MM.1S (cell line): ENCODE results near the gene SSX4.
"Not testable (repeated sequence)": the region's sequence is repeated elsewhere in the genome, so short reads cannot be mapped to it uniquely, and the experiment has no call there.

Experiments
- DNase-seq: peaks from one replicate; pipeline ENCODE4 v3.0.0-alpha.2; 2015
- H2AFZ ChIP-seq: fragments of 300-600 bp; sonication (generic); 2 replicates; pipeline ENCODE4 v1.6.0; 2016; ENCODE audit warnings: antibody characterized with exemption, low read length
- H3F3A ChIP-seq: fragments of 300-600 bp; sonication (generic); 2 replicates; pipeline ENCODE4 v1.6.1; 2016; ENCODE audit warnings: mild to moderate bottlenecking, antibody characterized with exemption, low read length, moderate library complexity, mixed read lengths; ENCODE audit not compliant: insufficient read depth
- H3K27ac ChIP-seq: fragments of 300-600 bp; sonication (generic); 2 replicates; pipeline ENCODE4 v1.5.1; 2016; ENCODE audit warnings: mild to moderate bottlenecking, low read length
- H3K27me3 ChIP-seq: fragments of 300-600 bp; sonication (generic); replicated peaks from 2 replicates; pipeline ENCODE4 v1.6.0; 2016; ENCODE audit warnings: low read length; ENCODE audit not compliant: insufficient read depth
- H3K36me3 ChIP-seq: fragments of 300-600 bp; sonication (generic); replicated peaks from 2 replicates; pipeline ENCODE4 v1.6.1; 2016; ENCODE audit warnings: mild to moderate bottlenecking, low read length, mixed read lengths; ENCODE audit not compliant: insufficient read depth
- H3K4me1 ChIP-seq: fragments of 300-600 bp; sonication (generic); 2 replicates; pipeline ENCODE4 v1.6.1; 2016; ENCODE audit warnings: low read length, mixed read lengths
- H3K4me2 ChIP-seq: fragments of 300-600 bp; sonication (generic); 2 replicates; pipeline ENCODE4 v1.6.0; 2016; ENCODE audit warnings: low read depth, low read length
- H3K4me3 ChIP-seq: fragments of 300-600 bp; sonication (generic); 2 replicates; pipeline ENCODE4 v1.5.1; 2016; ENCODE audit warnings: low read length, mixed read lengths
- H3K79me2 ChIP-seq: fragments of 300-600 bp; sonication (generic); 2 replicates; pipeline ENCODE4 v1.6.1; 2016; ENCODE audit warnings: mixed run types, low read length, mixed read lengths
- H3K9ac ChIP-seq: fragments of 300-600 bp; sonication (generic); 2 replicates; pipeline ENCODE4 v1.6.1; 2016; ENCODE audit warnings: low read length, mixed read lengths
- H3K9me2 ChIP-seq: fragments of 300-600 bp; sonication (generic); replicated peaks from 2 replicates; pipeline ENCODE4 v1.6.1; 2016; ENCODE audit warnings: mild to moderate bottlenecking, low read length, mixed read lengths; ENCODE audit not compliant: insufficient read depth
- H3K9me3 ChIP-seq: fragments of 300-600 bp; sonication (generic); replicated peaks from 2 replicates; pipeline ENCODE4 v1.6.1; 2016; ENCODE audit warnings: mild to moderate bottlenecking, low read length, mixed read lengths; ENCODE audit not compliant: insufficient read depth
- H4K20me1 ChIP-seq: fragments of 300-600 bp; sonication (generic); 2 replicates; pipeline ENCODE4 v1.6.1; 2016; ENCODE audit warnings: mild to moderate bottlenecking, low read length, moderate library complexity, mixed read lengths; ENCODE audit not compliant: insufficient read depth
- EZH2 ChIP-seq: fragments of 300-600 bp; sonication (generic); optimal IDR thresholded peaks from 2 replicates; pipeline ENCODE3; 2017; ENCODE audit warnings: low read depth, mild to moderate bottlenecking, antibody characterized with exemption, low read length, mixed read lengths
- EZH2phosphoT487 ChIP-seq: fragments of 300-600 bp; sonication (generic); IDR thresholded peaks from 2 replicates; pipeline ENCODE4 v1.6.1; 2018; ENCODE audit warnings: antibody characterized with exemption, low read length
- TF ChIP-seq, protein P1 (sequence below): fragments of 300-600 bp; sonication (generic); IDR thresholded peaks from 2 replicates; pipeline ENCODE4 v1.5.1; 2016; ENCODE audit warnings: antibody characterized with exemption, low read length, mixed read lengths

Gene SSX4, protein sequence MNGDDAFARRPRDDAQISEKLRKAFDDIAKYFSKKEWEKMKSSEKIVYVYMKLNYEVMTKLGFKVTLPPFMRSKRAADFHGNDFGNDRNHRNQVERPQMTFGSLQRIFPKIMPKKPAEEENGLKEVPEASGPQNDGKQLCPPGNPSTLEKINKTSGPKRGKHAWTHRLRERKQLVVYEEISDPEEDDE

DNA sequence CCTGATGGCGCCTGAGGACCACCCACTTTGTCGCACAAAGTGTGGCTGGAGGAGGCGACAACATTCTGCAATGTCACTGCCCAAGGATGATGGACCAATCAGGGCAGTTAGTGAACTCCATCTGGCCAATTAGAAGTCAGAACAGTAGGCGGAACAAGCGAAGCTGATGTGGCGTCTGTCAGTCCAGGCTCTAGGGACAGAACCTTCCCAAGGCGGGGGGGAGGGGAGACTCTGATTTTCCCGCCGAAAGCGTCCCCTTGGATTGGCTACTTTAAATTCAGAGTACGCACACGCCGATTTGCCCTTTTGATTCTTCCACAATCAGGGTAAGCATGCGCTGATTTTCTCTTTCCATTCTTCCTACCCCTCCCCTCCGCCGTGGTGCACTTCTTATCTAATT is at the start of gene SSX4:
TSS of gene SSX4 (plus strand) at position 301 of the 400 bp plus-strand sequence. CDS start 515 bp downstream, outside the sequence.
- H3K4me3 ChIP-seq, H3K79me2 ChIP-seq, H3K27ac ChIP-seq, H3K9ac ChIP-seq, H3F3A ChIP-seq, H3K9me2 ChIP-seq, H3K4me1 ChIP-seq, H2AFZ ChIP-seq, H4K20me1 ChIP-seq, H3K4me2 ChIP-seq, H3K27me3 ChIP-seq, H3K36me3 ChIP-seq, DNase-seq, H3K9me3 ChIP-seq: not testable (repeated sequence)

DNA sequence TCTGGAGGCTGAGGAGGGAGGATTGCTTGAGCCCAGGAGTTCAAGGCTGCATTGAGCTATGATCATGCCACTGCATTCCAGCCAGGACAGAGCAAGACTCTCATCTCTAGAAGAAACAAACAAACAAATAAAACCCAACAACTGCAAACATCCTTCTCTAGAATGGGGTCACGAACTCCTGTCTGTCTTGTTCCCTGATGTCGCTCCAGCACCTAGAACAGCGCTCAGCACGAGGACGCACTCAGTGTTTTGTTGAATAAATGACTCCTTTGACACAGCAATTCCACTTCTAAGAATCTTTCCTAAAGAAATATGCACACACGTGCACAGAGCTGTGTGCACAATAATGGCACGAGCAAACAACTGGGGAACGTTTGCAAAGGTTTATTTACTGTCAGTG is 37.3 kb upstream of the SSX4 start:
- H3K9me2 ChIP-seq, H3K79me2 ChIP-seq, H3F3A ChIP-seq, H3K4me2 ChIP-seq, H2AFZ ChIP-seq, H3K9ac ChIP-seq, H3K4me1 ChIP-seq, H3K27ac ChIP-seq, H3K4me3 ChIP-seq, H3K36me3 ChIP-seq, DNase-seq, H3K27me3 ChIP-seq, H3K9me3 ChIP-seq, H4K20me1 ChIP-seq: not testable (repeated sequence)

DNA sequence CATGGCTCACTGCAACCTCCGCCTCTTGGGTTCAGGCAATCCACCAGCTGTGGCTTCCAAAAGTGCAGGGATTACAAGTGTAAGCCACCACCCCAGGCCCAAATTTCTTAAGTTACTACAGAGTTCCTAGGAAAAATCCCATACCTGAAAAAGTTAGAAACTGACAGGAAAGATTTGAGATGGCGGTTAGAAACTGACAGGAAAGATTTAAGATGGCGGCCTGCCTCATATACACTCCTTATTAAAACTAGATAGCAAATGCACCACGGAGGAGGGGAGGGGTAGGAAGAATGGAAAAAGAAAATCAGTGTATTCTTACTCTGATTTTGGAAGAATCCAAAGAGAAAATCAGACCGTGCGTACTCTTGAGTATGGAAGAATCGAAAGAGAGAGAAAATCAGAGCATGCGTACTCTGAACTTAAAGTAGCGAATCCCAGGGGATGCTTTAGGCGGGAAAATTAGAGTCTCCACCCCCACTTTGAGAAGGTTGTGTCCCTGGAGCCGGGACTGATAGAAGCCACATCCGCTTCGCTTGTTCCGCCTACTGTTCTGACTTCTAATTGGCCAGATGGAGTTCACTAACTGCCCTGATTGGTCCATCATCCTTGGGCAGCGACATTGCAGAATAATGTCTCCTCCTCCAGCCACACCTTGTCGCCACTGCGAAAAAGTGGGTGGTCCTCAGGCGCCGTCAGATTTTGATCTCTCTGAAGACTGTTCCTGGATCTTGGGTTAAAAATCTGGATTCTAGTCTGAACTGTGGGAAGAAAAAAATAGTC is 26.8 kb upstream of the SSX4 start, which contains the start of gene SSX3:
TSS of gene SSX3 (minus strand) at position 389 of the 780 bp plus-strand sequence. CDS start 1,454 bp downstream, outside the sequence.
- H3K27me3 ChIP-seq, DNase-seq, H3K9ac ChIP-seq, H4K20me1 ChIP-seq, H2AFZ ChIP-seq, H3F3A ChIP-seq, H3K9me2 ChIP-seq, H3K9me3 ChIP-seq, H3K36me3 ChIP-seq, H3K4me1 ChIP-seq, H3K4me3 ChIP-seq, H3K79me2 ChIP-seq: not testable (repeated sequence)
- Histone ChIP-seq H3K27ac (peak within 1 kb of the TSS; percentile 34; the same call in 1 of the 2 replicates), H3K4me2 (peak within 1 kb of the TSS; percentile 29; the same call in 1 of the 2 replicates)

DNA sequence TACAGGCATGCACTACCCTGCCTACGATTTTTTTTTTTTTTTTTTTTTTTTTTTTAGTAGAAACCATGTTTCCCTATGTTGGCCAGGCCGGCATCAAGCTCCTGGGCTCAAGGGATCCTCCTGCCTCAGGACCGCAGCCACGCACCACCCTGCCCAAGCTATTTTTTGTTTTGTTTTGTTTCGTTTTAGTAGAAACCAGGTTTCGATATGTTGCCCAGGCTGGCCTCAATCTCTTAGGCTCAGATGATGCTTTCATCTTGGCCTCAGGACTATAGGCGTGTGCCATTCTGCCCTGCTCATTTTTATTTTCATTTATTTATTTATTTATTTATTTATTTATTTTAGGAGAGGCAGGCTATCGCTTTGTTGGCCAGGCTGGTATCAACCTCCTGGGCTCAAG is 25.7 kb upstream of the SSX4 start:
- no peaks in the 10 kb centered on the region for H3K36me3 ChIP-seq

DNA sequence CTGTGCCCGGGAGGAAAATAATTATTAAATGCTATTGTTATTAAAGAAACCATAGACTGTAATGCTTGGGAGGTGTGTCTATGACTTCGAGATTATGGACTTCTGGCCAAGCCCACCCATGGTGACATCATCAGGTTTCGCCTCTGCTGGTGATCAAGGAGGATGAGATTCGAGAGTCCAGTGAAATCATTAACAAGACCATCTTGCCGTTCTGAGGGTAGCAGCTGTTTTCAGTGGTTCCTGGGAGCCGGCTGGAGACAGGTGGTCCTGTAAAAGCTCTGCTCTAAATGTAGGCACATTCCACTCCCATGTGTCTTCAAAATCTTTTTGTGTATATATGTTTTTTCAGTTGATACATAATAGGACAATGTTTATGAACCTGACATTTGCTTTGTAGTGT is 24.1 kb upstream of the SSX4 start:
- H3K79me2 ChIP-seq, H3K4me2 ChIP-seq, H3K9ac ChIP-seq, H4K20me1 ChIP-seq, H3K9me3 ChIP-seq, H3K27ac ChIP-seq, H3F3A ChIP-seq, H3K4me1 ChIP-seq, DNase-seq, H3K4me3 ChIP-seq, H2AFZ ChIP-seq, H3K36me3 ChIP-seq, H3K27me3 ChIP-seq, H3K9me2 ChIP-seq: not testable (repeated sequence)

More for the DNA sequence above, 25.7 kb upstream of the SSX4 start:
- H3K4me2 ChIP-seq, result peak overlapping the region; percentile 29; the same call in 1 of the 2 replicates
- H3K9ac ChIP-seq, result no peak overlapping the region
- H3K27ac ChIP-seq, result peak overlapping the region; percentile 34; the same call in 1 of the 2 replicates
- H3K27me3 ChIP-seq, result no peaks in the 10 kb centered on the region
- TF ChIP-seq EZH2 (no peak), EZH2phosphoT487 (no peak)
- TF ChIP-seq, protein P1, sequence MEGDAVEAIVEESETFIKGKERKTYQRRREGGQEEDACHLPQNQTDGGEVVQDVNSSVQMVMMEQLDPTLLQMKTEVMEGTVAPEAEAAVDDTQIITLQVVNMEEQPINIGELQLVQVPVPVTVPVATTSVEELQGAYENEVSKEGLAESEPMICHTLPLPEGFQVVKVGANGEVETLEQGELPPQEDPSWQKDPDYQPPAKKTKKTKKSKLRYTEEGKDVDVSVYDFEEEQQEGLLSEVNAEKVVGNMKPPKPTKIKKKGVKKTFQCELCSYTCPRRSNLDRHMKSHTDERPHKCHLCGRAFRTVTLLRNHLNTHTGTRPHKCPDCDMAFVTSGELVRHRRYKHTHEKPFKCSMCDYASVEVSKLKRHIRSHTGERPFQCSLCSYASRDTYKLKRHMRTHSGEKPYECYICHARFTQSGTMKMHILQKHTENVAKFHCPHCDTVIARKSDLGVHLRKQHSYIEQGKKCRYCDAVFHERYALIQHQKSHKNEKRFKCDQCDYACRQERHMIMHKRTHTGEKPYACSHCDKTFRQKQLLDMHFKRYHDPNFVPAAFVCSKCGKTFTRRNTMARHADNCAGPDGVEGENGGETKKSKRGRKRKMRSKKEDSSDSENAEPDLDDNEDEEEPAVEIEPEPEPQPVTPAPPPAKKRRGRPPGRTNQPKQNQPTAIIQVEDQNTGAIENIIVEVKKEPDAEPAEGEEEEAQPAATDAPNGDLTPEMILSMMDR, result no peak
- H3K9me3 ChIP-seq, result no peaks in the 10 kb centered on the region
- H3K9me2 ChIP-seq, result no peaks in the 10 kb centered on the region
- peak; percentile 77 for DNase-seq
- no peak overlapping the region for H3K4me3 ChIP-seq
- no peaks in the 10 kb centered on the region for H3K4me1 ChIP-seq
- H3K79me2 ChIP-seq, result no peaks in the 10 kb centered on the region
- no peaks in the 10 kb centered on the region for H4K20me1 ChIP-seq
- no peaks in the 10 kb centered on the region for H3F3A ChIP-seq
- H2AFZ ChIP-seq, result no peak overlapping the region

DNA sequence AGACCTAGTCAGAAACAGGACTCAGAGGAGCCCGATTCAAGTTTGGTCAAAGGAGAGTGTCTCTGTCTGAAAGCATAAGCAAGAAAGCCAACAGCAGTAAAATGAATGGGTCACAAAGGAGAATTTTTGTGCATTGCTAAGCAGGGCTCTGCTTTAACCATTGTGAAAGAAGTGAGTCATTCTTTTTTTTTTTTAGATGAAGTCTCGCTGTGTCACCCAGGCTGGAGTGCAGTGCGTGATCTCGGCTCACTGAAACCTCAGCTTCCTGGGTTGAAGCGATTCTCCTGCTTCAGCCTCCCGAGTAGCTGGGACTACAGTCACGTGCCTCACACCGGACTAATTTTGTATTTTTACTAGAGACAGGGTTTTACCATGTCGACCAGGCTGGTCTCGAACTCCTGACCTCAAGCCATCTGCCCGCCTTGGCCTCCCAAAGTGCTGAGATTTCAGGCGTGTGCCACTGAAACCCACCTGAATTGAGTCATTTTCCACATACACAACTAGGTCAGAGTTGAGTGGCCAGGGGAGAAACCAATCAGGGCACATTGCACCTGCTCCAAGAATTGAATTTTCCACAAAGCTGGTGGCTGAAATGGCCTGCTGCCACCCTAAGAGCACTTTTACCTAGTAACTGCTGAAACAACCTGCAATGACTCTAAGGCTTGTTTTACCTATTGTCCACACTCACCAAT is 15.5 kb upstream of the SSX4 start:
- not testable (repeated sequence) for H3K27ac ChIP-seq, H3K9me2 ChIP-seq, H4K20me1 ChIP-seq, H3F3A ChIP-seq, H3K36me3 ChIP-seq, H3K9ac ChIP-seq, H3K9me3 ChIP-seq, H3K27me3 ChIP-seq, H2AFZ ChIP-seq, H3K4me1 ChIP-seq, H3K4me3 ChIP-seq, H3K79me2 ChIP-seq, DNase-seq, H3K4me2 ChIP-seq
